H1 (cell line): ENCODE results near the gene NANOGP8. TPM values are rescaled to one million over a fixed set of nuclear protein-coding genes. Genes with fewer than 3 reads are reported as not detected.

ENCODE experiments used
- ASH2L ChIP-seq: fragments of 200-600, 300-600 bp; sonication (generic); IDR thresholded peaks from one replicate; pipeline ENCODE4 v1.7.1; 2017; ENCODE audit warnings: low read length
- polyA plus RNA-seq, 7 experiments: library from polyadenylated mRNA; depleted of rRNA in 3 of 7; stranded (reverse) in 5 of 7; unstranded in 2 of 7; fragments of >200 nt in 5 of 7; fragments of 200-250 nt in 2 of 7; gene quantifications; 1 replicate in 5 of 7; 2 replicates in 1 of 7; 4 replicates in 1 of 7; pipeline versions ENCODE4 v1.2.1 to v1.2.3, GENCODE V29; 2011 to 2013; ENCODE audit warnings: missing spikeins in 2 of 7, mixed read lengths in 2 of 7
- total RNA-seq: library from RNA; stranded (reverse); fragmentation: NEBNext Ultra II Directional; extraction: Animal tissue kit (Norgen Biotek cat#: 25700); gene quantifications from 2 replicates; pipeline ENCODE4 v1.2.1, GENCODE V29; 2021

The NANOGP8 gene
- total and polyA plus RNA-seq, 2 of the 8 experiments (the other 6 are each of a cell fraction or from before 2014, with no cell fraction given): 23.3 to 40.6 TPM

DNA sequence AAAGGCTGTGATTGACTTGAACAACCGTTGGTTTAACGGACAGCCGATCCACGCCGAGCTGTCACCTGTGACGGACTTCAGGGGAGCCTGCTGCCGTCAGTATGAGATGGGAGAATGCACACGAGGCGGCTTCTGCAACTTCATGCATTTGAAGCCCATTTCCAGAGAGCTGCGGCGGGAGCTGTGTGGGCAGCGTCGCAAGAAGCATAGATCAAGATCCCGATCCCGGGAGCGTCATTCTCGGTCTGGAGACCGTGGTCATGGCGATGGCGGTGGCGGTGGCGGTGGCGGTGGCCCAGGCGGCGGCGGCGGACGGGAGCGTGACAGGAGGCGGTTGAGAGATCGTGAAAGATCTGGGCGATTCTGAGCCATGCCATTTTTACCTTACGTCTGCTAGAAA lies 7.8 kb upstream of the NANOGP8 start (continued):
- no peak for TF ChIP-seq ASH2L
